H1 (cell line): ENCODE measurements around the gene ABCG8. TPM values are rescaled to one million over a fixed set of nuclear protein-coding genes. Genes with fewer than 3 reads are reported as not detected.
A peak's percentile ranks its signal among the peaks of the same experiment; 100 is the strongest.

Source experiments
- CTCF ChIA-PET: fragments of 300-600 bp; sonication (Branson Sonifier 250); formaldehyde crosslinking; loops from one replicate; lab custom pipeline; 2021; ENCODE audit not compliant: partially characterized antibody; lab: Charles Lee
- POLR2A ChIA-PET: fragments of 300-600 bp; sonication (Branson Sonifier 250); formaldehyde crosslinking; loops from one replicate; lab custom pipeline; 2021; ENCODE audit warnings: inconsistent platforms; ENCODE audit not compliant: partially characterized antibody; lab: Charles Lee
- DNase-seq, 2 experiments: peaks; one replicate each; pipeline versions ENCODE4 v3.0.0 to v3.0.0-alpha.2; 2010 to 2022; ENCODE audit warnings: low spot score in 2 of 2, low read depth in 1 of 2, mixed read lengths in 1 of 2
- FAIRE-seq: peaks from 2 replicates; lab custom pipeline; 2011; peaks lifted over from hg19 to GRCh38; lab: Jason Lieb, UNC
- H2AFZ ChIP-seq: 2 replicates; pipeline ENCODE4 v1.8.1; 2012; ENCODE audit warnings: low read length, inconsistent platforms
- H2AK5ac ChIP-seq: 2 replicates; pipeline ENCODE4 v1.6.1; 2013; ENCODE audit warnings: low read depth, low read length
- H2BK120ac ChIP-seq: replicated peaks from 2 replicates; pipeline ENCODE3; 2013; ENCODE audit warnings: low read depth, low read length, inconsistent platforms
- H2BK12ac ChIP-seq: 2 replicates; pipeline ENCODE4 v1.6.1; 2013; ENCODE audit warnings: low read depth, low read length
- H2BK15ac ChIP-seq: 2 replicates; pipeline ENCODE4 v1.6.1; 2013; ENCODE audit warnings: low read length
- H2BK20ac ChIP-seq: 2 replicates; pipeline ENCODE4 v1.6.1; 2013; ENCODE audit warnings: low read length
- H2BK5ac ChIP-seq: 2 replicates; pipeline ENCODE4 v1.6.1; 2013; ENCODE audit warnings: low read depth, low read length
- H3K14ac ChIP-seq: 2 replicates; pipeline ENCODE4 v1.6.1; 2013; ENCODE audit warnings: inconsistent platforms; ENCODE audit not compliant: insufficient read length
- H3K18ac ChIP-seq: 2 replicates; pipeline ENCODE4 v1.6.1; 2013; ENCODE audit warnings: low read length; ENCODE audit errors: extremely low read depth
- H3K23ac ChIP-seq: 2 replicates; pipeline ENCODE4 v1.6.1; 2013; ENCODE audit warnings: inconsistent platforms; ENCODE audit not compliant: insufficient read length
- H3K23me2 ChIP-seq: 2 replicates; pipeline ENCODE4 v1.6.1; 2013; ENCODE audit warnings: low read depth, low read length
- H3K27ac ChIP-seq: 2 replicates; pipeline ENCODE4 v1.6.1; 2011; ENCODE audit warnings: low read depth, low read length, inconsistent platforms
- H3K27me3 ChIP-seq, 4 experiments: replicated peaks in 1 of 4; 1 replicate in 1 of 4; 2 replicates in 3 of 4; pipeline versions ENCODE4 v1.6.1 to v1.8.1; 2011 to 2013; ENCODE audit warnings: low read length in 3 of 4, mild to moderate bottlenecking in 3 of 4, inconsistent platforms in 2 of 4, mixed read lengths in 2 of 4, moderate library complexity in 1 of 4; ENCODE audit not compliant: control insufficient read depth in 3 of 4, insufficient read depth in 3 of 4; ENCODE audit errors: extremely low read depth in 1 of 4
- H3K36me3 ChIP-seq, 4 experiments: 2 replicates each; pipeline versions ENCODE4 v1.6.1 to v1.8.1; 2011 to 2013; ENCODE audit warnings: mild to moderate bottlenecking in 4 of 4, low read length in 3 of 4, moderate library complexity in 2 of 4, control low read depth in 1 of 4, inconsistent platforms in 1 of 4; ENCODE audit not compliant: insufficient read depth in 4 of 4, control insufficient read depth in 2 of 4
- H3K4ac ChIP-seq: replicated peaks from 2 replicates; pipeline ENCODE3; 2013; ENCODE audit warnings: low read length, low read depth, mixed read lengths, inconsistent platforms; ENCODE audit not compliant: insufficient read length
- H3K4me1 ChIP-seq, 4 experiments: replicated peaks in 1 of 4; 1 replicate in 1 of 4; 2 replicates in 3 of 4; pipeline versions ENCODE4 v1.6.1 to v1.8.1; 2011 to 2013; ENCODE audit warnings: low read length in 3 of 4, inconsistent platforms in 2 of 4, mixed read lengths in 1 of 4; ENCODE audit not compliant: insufficient read depth in 4 of 4, control insufficient read depth in 3 of 4
- H3K4me2 ChIP-seq, 2 experiments: 2 replicates each; pipeline versions ENCODE4 v1.6.1 to v1.8.1; 2011 to 2013; ENCODE audit warnings: low read depth in 2 of 2, low read length in 2 of 2, control low read depth in 1 of 2, inconsistent platforms in 1 of 2, mild to moderate bottlenecking in 1 of 2; ENCODE audit not compliant: insufficient read depth in 1 of 2
- H3K4me3 ChIP-seq, 4 experiments: fragments of 200-600, 300-600 bp in 1 of 4; sonication (generic), shearing (Covaris generic), sonication (Bioruptor Twin) in 1 of 4; 2 replicates each; pipeline versions ENCODE4 v1.5.1 to v1.8.1; 2011 to 2016; ENCODE audit warnings: low read length in 4 of 4, low read depth in 3 of 4, control low read depth in 2 of 4, inconsistent platforms in 2 of 4, mild to moderate bottlenecking in 2 of 4, mixed read lengths in 1 of 4, moderate library complexity in 1 of 4; ENCODE audit not compliant: insufficient read depth in 2 of 4; ENCODE audit errors: extremely low read depth in 1 of 4
- H3K56ac ChIP-seq: replicated peaks from 2 replicates; pipeline ENCODE3; 2013; ENCODE audit warnings: low read depth, mild to moderate bottlenecking, mixed read lengths, low read length, inconsistent platforms; ENCODE audit not compliant: insufficient read length
- H3K79me1 ChIP-seq: 2 replicates; pipeline ENCODE4 v1.6.1; 2013; ENCODE audit warnings: low read depth, low read length, control low read depth
- H3K79me2 ChIP-seq, 2 experiments: 2 replicates each; pipeline versions ENCODE4 v1.6.1 to v1.8.1; 2012 to 2013; ENCODE audit warnings: low read length in 2 of 2, mild to moderate bottlenecking in 2 of 2, inconsistent platforms in 1 of 2; ENCODE audit not compliant: insufficient read depth in 2 of 2, control insufficient read depth in 1 of 2
- H3K9ac ChIP-seq, 4 experiments: replicated peaks in 1 of 4; 1 replicate in 1 of 4; 2 replicates in 3 of 4; pipeline versions ENCODE4 v1.6.1 to v1.8.1; 2011 to 2013; ENCODE audit warnings: low read depth in 3 of 4, low read length in 3 of 4, control low read depth in 2 of 4, mild to moderate bottlenecking in 2 of 4, moderate library complexity in 2 of 4, inconsistent platforms in 1 of 4; ENCODE audit errors: extremely low read depth in 1 of 4
- H3K9me3 ChIP-seq, 2 experiments: 2 replicates each; pipeline versions ENCODE4 v1.6.1 to v1.8.1; 2012 to 2013; ENCODE audit warnings: mild to moderate bottlenecking in 2 of 2, moderate library complexity in 2 of 2, control low read depth in 1 of 2, inconsistent platforms in 1 of 2, low read depth in 1 of 2, low read length in 1 of 2, mixed read lengths in 1 of 2; ENCODE audit not compliant: insufficient read depth in 2 of 2
- H4K20me1 ChIP-seq, 2 experiments: replicated peaks in 1 of 2; 2 replicates each; pipeline versions ENCODE3 to v1.8.1; 2011 to 2013; ENCODE audit warnings: inconsistent platforms in 2 of 2, low read length in 2 of 2, mild to moderate bottlenecking in 1 of 2; ENCODE audit not compliant: insufficient read depth in 2 of 2, control insufficient read depth in 1 of 2
- H4K5ac ChIP-seq: 2 replicates; pipeline ENCODE4 v1.6.1; 2013; ENCODE audit warnings: low read length, low read depth, mixed read lengths, inconsistent platforms; ENCODE audit not compliant: insufficient read length
- H4K8ac ChIP-seq: 2 replicates; pipeline ENCODE4 v1.8.0; 2013; ENCODE audit warnings: mild to moderate bottlenecking, moderate library complexity, low read length, inconsistent platforms; ENCODE audit not compliant: insufficient read depth; ENCODE audit errors: extremely low read depth
- H4K91ac ChIP-seq: replicated peaks from 2 replicates; pipeline ENCODE3; 2013; ENCODE audit warnings: low read length, mixed read lengths, inconsistent platforms; ENCODE audit not compliant: insufficient read length
- HDAC6 ChIP-seq: IDR thresholded peaks from one replicate; pipeline ENCODE4 v1.7.1; 2012; ENCODE audit warnings: low read depth, mild to moderate bottlenecking, inconsistent platforms, low read length, moderate library complexity
- POLR2AphosphoS5 ChIP-seq: IDR thresholded peaks from 2 replicates; pipeline ENCODE4 v1.6.1; 2011; ENCODE audit warnings: low read depth, low read length
- SIN3A ChIP-seq, 2 experiments: IDR thresholded peaks in 1 of 2; conservative IDR thresholded peaks in 1 of 2; 2 replicates each; pipeline ENCODE4 v1.6.1; 2011 to 2012; ENCODE audit warnings: low read length in 2 of 2, improper control_type of control experiment in 1 of 2, low read depth in 1 of 2, mild to moderate bottlenecking in 1 of 2
- SP4 ChIP-seq: IDR thresholded peaks from 2 replicates; pipeline ENCODE4 v1.6.1; 2012; ENCODE audit warnings: low read length, inconsistent platforms
- SUZ12 ChIP-seq: fragments of 200-600 bp; sonication (generic); IDR thresholded peaks from 2 replicates; pipeline ENCODE4 v1.6.1; 2012; ENCODE audit warnings: mild to moderate bottlenecking, inconsistent platforms, low read length, moderate library complexity, mixed read lengths
- ZNF274 ChIP-seq: IDR thresholded peaks from 2 replicates; pipeline ENCODE4 v1.7.0; 2012; ENCODE audit warnings: low read length, borderline replicate concordance; ENCODE audit errors: extremely low read depth
- WGBS, 2 experiments: shearing (Covaris generic) in 1 of 2; methylation state at CpG; one replicate each; pipeline versions ENCODE4 v1.1.6 to v1.1.7; 2013 to 2015; ENCODE audit warnings: low lambda C conversion rate in 2 of 2, mixed read lengths in 2 of 2, inconsistent platforms in 1 of 2, low coverage in 1 of 2, missing lambda C conversion rate in 1 of 2; ENCODE audit not compliant: insufficient replicate concordance in 2 of 2, insufficient coverage in 1 of 2, insufficient read length in 1 of 2; ENCODE audit errors: extremely low coverage in 1 of 2, missing lambda C conversion rate in 1 of 2; 5-methylcytosine and 5-hydroxymethylcytosine counted together
- polyA plus RNA-seq, 7 experiments: library from polyadenylated mRNA; depleted of rRNA in 3 of 7; stranded (reverse) in 5 of 7; unstranded in 2 of 7; fragments of >200 nt in 5 of 7; fragments of 200-250 nt in 2 of 7; gene quantifications; 1 replicate in 5 of 7; 2 replicates in 1 of 7; 4 replicates in 1 of 7; pipeline versions ENCODE4 v1.2.1 to v1.2.3, GENCODE V29; 2011 to 2013; ENCODE audit warnings: missing spikeins in 2 of 7, mixed read lengths in 2 of 7
- total RNA-seq: library from RNA; stranded (reverse); fragmentation: NEBNext Ultra II Directional; extraction: Animal tissue kit (Norgen Biotek cat#: 25700); gene quantifications from 2 replicates; pipeline ENCODE4 v1.2.1, GENCODE V29; 2021

Gene ABCG8
- total and polyA plus RNA-seq, 2 of the 8 experiments (the other 6 are each of a cell fraction or from before 2014, with no cell fraction given) = not detected

DNA sequence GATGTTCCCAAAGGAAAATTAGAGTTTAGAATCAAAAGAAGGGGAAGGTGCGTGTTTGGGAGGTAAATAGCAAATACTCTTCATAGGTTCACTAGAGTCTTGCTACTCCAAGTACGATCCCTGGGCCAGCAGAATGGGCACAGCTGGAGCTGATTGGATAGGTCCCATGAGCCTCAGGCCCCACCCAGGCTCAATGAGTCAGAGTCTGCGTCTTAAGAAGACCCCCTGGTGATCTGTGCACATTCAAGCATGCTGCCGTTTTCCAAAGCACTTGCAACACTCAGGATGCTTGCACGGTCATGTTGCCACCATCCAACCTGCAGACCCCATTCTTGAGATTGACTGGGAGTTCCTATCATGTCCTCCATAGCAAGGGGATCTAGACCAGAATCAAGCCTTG, 40.5 kb downstream of the ABCG8 start:
- H3K18ac ChIP-seq = no peak overlapping the region
- no peaks in the 10 kb centered on the region for H4K20me1 ChIP-seq
- H3K4ac ChIP-seq = no peak overlapping the region
- 0 out of 2 replicates have a peak overlapping the region, but pooled peaks have one; percentile 50 for H2BK12ac ChIP-seq
- no peak overlapping the region for H3K23ac ChIP-seq
- no peaks in the 10 kb centered on the region for H3K79me2 ChIP-seq
- H2AK5ac ChIP-seq = no peak overlapping the region
- H4K91ac ChIP-seq = no peak overlapping the region
- no peak overlapping the region for H4K5ac ChIP-seq
- H3K4me1 ChIP-seq = peaks cover 0 to 5% (median 0%) of the 10 kb centered on the region in 4 experiments; a peak in 1 of 7 replicates
- CTCF ChIA-PET = no interaction called here
- H4K8ac ChIP-seq = no peak overlapping the region; the same call in 1 of the 2 replicates
- H2BK120ac ChIP-seq = no peak overlapping the region
- no peak overlapping the region for H2BK15ac ChIP-seq
- DNase-seq = no peak
- no peak overlapping the region for H3K14ac ChIP-seq
- POLR2A ChIA-PET = no interaction called here
- no peak overlapping the region for H3K9ac ChIP-seq
- H3K23me2 ChIP-seq = no peaks in the 10 kb centered on the region
- WGBS, 2 experiments = 87% methylated on average over 5 of the region's 5 CpGs; no CpG with 5 or more reads in 1 of the 2 experiments
- H2AFZ ChIP-seq = no peak overlapping the region
- FAIRE-seq = no peak
- H3K27me3 ChIP-seq = no peaks in the 10 kb centered on the region
- no peak overlapping the region for H3K27ac ChIP-seq
- no peaks in the 10 kb centered on the region for H3K9me3 ChIP-seq
- H3K56ac ChIP-seq = no peak overlapping the region
- H3K36me3 ChIP-seq = no peaks in the 10 kb centered on the region
- no peak overlapping the region for H3K4me3 ChIP-seq
- no peak overlapping the region for H3K4me2 ChIP-seq
- no peak overlapping the region for H2BK20ac ChIP-seq
- no peak overlapping the region for H2BK5ac ChIP-seq
- no peaks in the 10 kb centered on the region for H3K79me1 ChIP-seq
- TF ChIP-seq SIN3A (conservative IDR thresholded peaks at IDR 0.05 in 1 of 2, IDR thresholded peaks at IDR 0.05 in 1 of 2; ENCODE audit: low read depth in 1 of 2, low read length in 2 of 2) = no peak
- no peak for TF ChIP-seq SP4
- no peak for TF ChIP-seq ZNF274
- no peak for TF ChIP-seq POLR2AphosphoS5
- TF ChIP-seq HDAC6 = no peak
- no peak for TF ChIP-seq SUZ12
